B cell (primary cell): ENCODE data around the gene SIGLEC6. TPM values are rescaled to one million over a fixed set of nuclear protein-coding genes. Genes with fewer than 3 reads are reported as not detected.

Source experiments
- ATAC-seq: fragments of 200-7000 bp; cut with Tn5 transposase; one replicate; pipeline ENCODE4 v1.10.0; 2021; ENCODE audit warnings: low read depth, mild to moderate bottlenecking, moderate number of reproducible peaks, moderate library complexity
- CTCF ChIA-PET: fragments of 350-600 bp; sonication (Branson Sonifier 250); formaldehyde crosslinking; loops from one replicate; lab custom pipeline; 2021; ENCODE audit warnings: antibody characterized with exemption, inconsistent platforms; lab: Charles Lee
- POLR2A ChIA-PET: fragments of 350-600 bp; sonication (Branson Sonifier 250); formaldehyde crosslinking; loops from one replicate; lab custom pipeline; 2021; ENCODE audit warnings: antibody characterized with exemption; lab: Charles Lee
- DNase-seq: peaks from one replicate; pipeline ENCODE4 v3.0.0; 2013
- H2AFZ ChIP-seq: 2 replicates; pipeline ENCODE4 v1.6.1; 2012; ENCODE audit warnings: mild to moderate bottlenecking, low read depth, low read length; ENCODE audit not compliant: insufficient read depth, poor library complexity, severe bottlenecking
- H3K27ac ChIP-seq, 2 donors: 1 replicate in 1 of 2; 2 replicates in 1 of 2; pipeline ENCODE4 v1.5.1; 2012 to 2013; ENCODE audit warnings: low read length in 2 of 2, mild to moderate bottlenecking in 2 of 2, moderate library complexity in 1 of 2
- H3K27me3 ChIP-seq, 4 experiments: fragments of 200-600 bp in 1 of 4; sonication (generic) in 1 of 4; replicated peaks in 1 of 4; 1 replicate in 2 of 4; 2 replicates in 2 of 4; pipeline versions ENCODE4 v1.6.1 to v1.7.0; 2013 to 2016; ENCODE audit warnings: low read length in 3 of 4, mild to moderate bottlenecking in 2 of 4, mixed read lengths in 1 of 4, moderate library complexity in 1 of 4; ENCODE audit not compliant: insufficient read depth in 4 of 4, control insufficient read depth in 3 of 4; ENCODE audit errors: control extremely low read depth in 1 of 4
- H3K36me3 ChIP-seq, 2 experiments: replicated peaks in 1 of 2; 1 replicate in 1 of 2; 2 replicates in 1 of 2; pipeline versions ENCODE4 v1.6.1 to v1.7.1; 2013; ENCODE audit warnings: low read length in 1 of 2; ENCODE audit not compliant: insufficient read depth in 2 of 2, control insufficient read depth in 1 of 2; ENCODE audit errors: control extremely low read depth in 1 of 2, extremely low read depth in 1 of 2
- H3K4me1 ChIP-seq, 2 donors: fragments of 200-600 bp in 1 of 2; sonication (generic) in 1 of 2; 1 replicate in 1 of 2; 2 replicates in 1 of 2; pipeline versions ENCODE4 v1.5.1 to v1.6.1; 2013 to 2017; ENCODE audit warnings: low read length in 2 of 2; ENCODE audit not compliant: control insufficient read depth in 2 of 2, insufficient read depth in 2 of 2
- H3K4me2 ChIP-seq: replicated peaks from 2 replicates; pipeline ENCODE3; 2012; ENCODE audit warnings: mild to moderate bottlenecking, low read depth, low read length; ENCODE audit not compliant: poor library complexity, severe bottlenecking
- H3K4me3 ChIP-seq, 5 experiments: fragments of 200-600 bp in 1 of 5; sonication (generic) in 1 of 5; 1 replicate in 3 of 5; 2 replicates in 2 of 5; pipeline versions ENCODE4 v1.5.1 to v1.7.0; 2011 to 2016; ENCODE audit warnings: low read length in 4 of 5, mild to moderate bottlenecking in 4 of 5, low read depth in 2 of 5, control low read depth in 1 of 5, moderate library complexity in 1 of 5; ENCODE audit not compliant: insufficient read depth in 1 of 5; ENCODE audit errors: control extremely low read depth in 1 of 5, extremely low read depth in 1 of 5
- H3K79me2 ChIP-seq: fragments of 200-600 bp; sonication (generic); one replicate; pipeline ENCODE4 v1.6.0; 2016; ENCODE audit warnings: low read length; ENCODE audit not compliant: control insufficient read depth, insufficient read depth
- H3K9ac ChIP-seq: fragments of 200-600 bp; sonication (generic); 2 replicates; pipeline ENCODE4 v1.6.1; 2017; ENCODE audit warnings: mild to moderate bottlenecking, low read length, moderate library complexity
- H3K9me3 ChIP-seq, 3 donors: one replicate each; pipeline versions ENCODE4 v1.6.1 to v1.7.1; 2013; ENCODE audit warnings: low read length in 2 of 3; ENCODE audit not compliant: control insufficient read depth in 2 of 3, insufficient read depth in 1 of 3; ENCODE audit errors: control extremely low read depth in 1 of 3
- H4K20me1 ChIP-seq: 2 replicates; pipeline ENCODE4 v1.6.0; 2012; ENCODE audit warnings: mild to moderate bottlenecking, low read length; ENCODE audit not compliant: insufficient read depth, control insufficient read depth, poor library complexity, severe bottlenecking
- H3K27ac Mint-ChIP-seq: one replicate; pipeline ENCODE4 v1.8.0; 2021; ENCODE audit warnings: mixed read lengths
- H3K27me3 Mint-ChIP-seq: one replicate; pipeline ENCODE4 v1.8.0; 2021; ENCODE audit warnings: mixed read lengths
- H3K4me1 Mint-ChIP-seq: one replicate; pipeline ENCODE4 v1.8.0; 2021; ENCODE audit warnings: mixed read lengths
- H3K4me3 Mint-ChIP-seq: one replicate; pipeline ENCODE4 v1.8.0; 2021; ENCODE audit warnings: mixed read lengths
- H3K9me3 Mint-ChIP-seq: one replicate; pipeline ENCODE4 v1.8.0; 2022; ENCODE audit warnings: mixed read lengths; ENCODE audit not compliant: insufficient read depth
- EZH2 ChIP-seq: IDR thresholded peaks from 2 replicates; pipeline ENCODE4 v1.6.1; 2012; ENCODE audit warnings: borderline replicate concordance, low read depth, mild to moderate bottlenecking, moderate library complexity, low read length; ENCODE audit not compliant: insufficient read depth, poor library complexity, severe bottlenecking
- WGBS: methylation state at CpG from one replicate; pipeline ENCODE4 v1.1.5; 2013; ENCODE audit warnings: missing lambda C conversion rate; ENCODE audit not compliant: insufficient coverage; 5-methylcytosine and 5-hydroxymethylcytosine counted together
- intact Hi-C: fragments of 100-400 bp; cut with micrococcal nuclease; formaldehyde crosslinking; loops from one replicate; pipeline ENCODE4 v1.10.0; 2022
- polyA plus RNA-seq: library from polyadenylated mRNA; depleted of rRNA; stranded (reverse); fragments of >200 nt; gene quantifications from 2 replicates; pipeline ENCODE4 v1.2.3, GENCODE V29; 2012
- total RNA-seq, 2 donors: library from RNA; stranded (reverse); fragments of 120-200 nt in 1 of 2; gene quantifications; 1 replicate in 1 of 2; 2 replicates in 1 of 2; pipeline versions ENCODE4 v1.2.3 to v1.2.4, GENCODE V29; 2013 to 2022
- TF ChIP-seq, protein P1 (sequence below): fragments of 200-600 bp; IDR thresholded peaks from one replicate; pipeline ENCODE4 v1.8.0; 2022; ENCODE audit warnings: antibody characterized with exemption, mild to moderate bottlenecking

SIGLEC6 gene
- total and polyA plus RNA-seq, 2 donors (not counting 1 experiment from before 2014, with no cell fraction given), result 21.2 to 35.4 TPM

DNA sequence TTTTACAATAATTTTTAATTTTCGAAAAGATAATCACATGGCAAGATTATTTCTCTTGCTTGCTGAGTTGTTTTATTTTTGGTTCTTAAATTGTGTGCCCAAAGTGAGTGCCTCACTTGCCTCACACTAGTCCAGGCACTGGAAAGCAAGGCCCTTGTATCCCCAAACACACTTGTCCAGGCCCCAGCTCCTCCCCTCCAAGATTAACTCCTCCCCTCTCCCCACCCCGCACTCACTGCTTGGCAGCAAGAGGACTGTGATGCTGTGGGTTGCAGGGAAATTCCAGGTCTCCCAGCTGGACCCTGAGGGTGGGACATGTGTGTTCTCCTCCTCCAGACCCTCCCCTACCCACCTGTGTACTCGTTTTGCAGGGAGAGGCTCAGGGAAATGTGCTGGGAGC lies 33.8 kb downstream of the SIGLEC6 start:
- H3K4me3 ChIP-seq, result no peak overlapping the region
- no peaks in the 10 kb centered on the region for H3K9me3 ChIP-seq
- H3K9me3 Mint-ChIP-seq, result no peaks in the 10 kb centered on the region
- no peaks in the 10 kb centered on the region for H3K36me3 ChIP-seq
- POLR2A ChIA-PET, result no interaction called here
- CTCF ChIA-PET, result interaction anchor here (1.5 kb wide), 1 partner anchor 24 kb away, joined by 4 read pairs; no protein-coding TSS in a partner anchor
- no peak overlapping the region for H3K4me3 Mint-ChIP-seq
- H3K27me3 Mint-ChIP-seq, result peaks cover 23% of the 10 kb centered on the region
- peaks cover 9 to 14% of the 10 kb centered on the region in 2 donors for H3K4me1 ChIP-seq
- H3K27me3 ChIP-seq, result peaks cover 0 to 7% (median 0%) of the 10 kb centered on the region in 4 experiments
- no peak for TF ChIP-seq EZH2
- TF ChIP-seq, protein P1, sequence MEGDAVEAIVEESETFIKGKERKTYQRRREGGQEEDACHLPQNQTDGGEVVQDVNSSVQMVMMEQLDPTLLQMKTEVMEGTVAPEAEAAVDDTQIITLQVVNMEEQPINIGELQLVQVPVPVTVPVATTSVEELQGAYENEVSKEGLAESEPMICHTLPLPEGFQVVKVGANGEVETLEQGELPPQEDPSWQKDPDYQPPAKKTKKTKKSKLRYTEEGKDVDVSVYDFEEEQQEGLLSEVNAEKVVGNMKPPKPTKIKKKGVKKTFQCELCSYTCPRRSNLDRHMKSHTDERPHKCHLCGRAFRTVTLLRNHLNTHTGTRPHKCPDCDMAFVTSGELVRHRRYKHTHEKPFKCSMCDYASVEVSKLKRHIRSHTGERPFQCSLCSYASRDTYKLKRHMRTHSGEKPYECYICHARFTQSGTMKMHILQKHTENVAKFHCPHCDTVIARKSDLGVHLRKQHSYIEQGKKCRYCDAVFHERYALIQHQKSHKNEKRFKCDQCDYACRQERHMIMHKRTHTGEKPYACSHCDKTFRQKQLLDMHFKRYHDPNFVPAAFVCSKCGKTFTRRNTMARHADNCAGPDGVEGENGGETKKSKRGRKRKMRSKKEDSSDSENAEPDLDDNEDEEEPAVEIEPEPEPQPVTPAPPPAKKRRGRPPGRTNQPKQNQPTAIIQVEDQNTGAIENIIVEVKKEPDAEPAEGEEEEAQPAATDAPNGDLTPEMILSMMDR, result no peak
- WGBS, result no CpG with 5 or more reads among the region's 3 CpGs
- H3K27ac ChIP-seq, result no peak overlapping the region
- no peak overlapping the region for H3K4me2 ChIP-seq
- H3K27ac Mint-ChIP-seq, result no peak overlapping the region
- no peak overlapping the region for H3K9ac ChIP-seq
- H3K4me1 Mint-ChIP-seq, result peaks cover 12% of the 10 kb centered on the region
- no peak overlapping the region for H2AFZ ChIP-seq
- H4K20me1 ChIP-seq, result no peaks in the 10 kb centered on the region
- intact Hi-C loops, result no loop called here
- DNase-seq (no peak), ATAC-seq (no peak)
- no peaks in the 10 kb centered on the region for H3K79me2 ChIP-seq

DNA sequence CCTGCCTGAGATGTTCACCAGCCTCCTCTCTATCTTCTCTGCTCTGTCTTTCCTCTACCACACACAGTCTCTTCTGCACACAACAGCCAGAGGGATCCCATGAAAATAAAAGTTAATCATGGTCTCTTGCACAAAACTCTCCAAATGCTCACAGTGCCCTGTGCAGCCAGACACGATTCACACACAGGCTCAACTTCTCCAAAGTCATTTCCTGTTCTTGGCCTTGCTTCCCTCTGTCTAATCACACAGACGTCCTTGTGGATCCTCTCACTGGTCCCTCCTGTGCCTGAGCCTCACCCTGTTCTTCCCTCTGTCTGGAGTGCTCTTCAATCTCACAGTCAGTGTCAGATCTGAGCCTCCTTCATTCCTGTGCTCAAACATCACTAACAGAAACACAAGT lies 37.7 kb downstream of the SIGLEC6 start:
- H3K27me3 ChIP-seq, result peaks cover 0 to 10% (median 0%) of the 10 kb centered on the region in 4 experiments
- ChIA-PET CTCF (no interaction called here), POLR2A (no interaction called here)
- no peak overlapping the region for H3K27ac ChIP-seq
- peaks cover 40% of the 10 kb centered on the region for H3K27me3 Mint-ChIP-seq
- H3K4me3 Mint-ChIP-seq, result no peak overlapping the region
- no peak overlapping the region for H2AFZ ChIP-seq
- no peaks in the 10 kb centered on the region for H3K9me3 ChIP-seq
- 0% methylated on average over 2 of the region's 2 CpGs for WGBS
- ATAC-seq (no peak), DNase-seq (no peak)
- no peaks in the 10 kb centered on the region for H4K20me1 ChIP-seq
- no peak overlapping the region for H3K4me2 ChIP-seq
- H3K4me1 Mint-ChIP-seq, result no peaks in the 10 kb centered on the region
- no peak overlapping the region for H3K9ac ChIP-seq
- no peaks in the 10 kb centered on the region for H3K79me2 ChIP-seq
- H3K4me1 ChIP-seq, result no peaks in the 10 kb centered on the region
- no peak overlapping the region for H3K4me3 ChIP-seq
- H3K27ac Mint-ChIP-seq, result no peak overlapping the region
- TF ChIP-seq, protein P1, result no peak
- TF ChIP-seq EZH2, result no peak
- intact Hi-C loops, result no loop called here
- H3K36me3 ChIP-seq, result no peaks in the 10 kb centered on the region
- H3K9me3 Mint-ChIP-seq, result no peaks in the 10 kb centered on the region
